Right renal pelvis (tissue), 4 donors: ENCODE results near the gene IWS1. TPM values are rescaled to one million over a fixed set of nuclear protein-coding genes. Genes with fewer than 3 reads are reported as not detected.
"Not testable (repeated sequence)": the region's sequence is repeated elsewhere in the genome, so short reads cannot be mapped to it uniquely, and the experiment has no call there.

Experiments used
- DNase-seq, 4 donors: peaks; one replicate each; pipeline ENCODE4 v3.0.0-alpha.2; 2013; ENCODE audit warnings: low read depth in 4 of 4, low spot score in 3 of 4, missing footprints in 1 of 4
- polyA plus RNA-seq, 4 donors: library from polyadenylated mRNA; unstranded; fragments of 120-200 nt; gene quantifications; one replicate each; pipeline ENCODE4 v1.2.1, GENCODE V29; 2013; ENCODE audit not compliant: insufficient read length in 4 of 4

IWS1 gene
- polyA plus RNA-seq, 4 donors: 58.6 to 68.2 (median 64.3) TPM

DNA sequence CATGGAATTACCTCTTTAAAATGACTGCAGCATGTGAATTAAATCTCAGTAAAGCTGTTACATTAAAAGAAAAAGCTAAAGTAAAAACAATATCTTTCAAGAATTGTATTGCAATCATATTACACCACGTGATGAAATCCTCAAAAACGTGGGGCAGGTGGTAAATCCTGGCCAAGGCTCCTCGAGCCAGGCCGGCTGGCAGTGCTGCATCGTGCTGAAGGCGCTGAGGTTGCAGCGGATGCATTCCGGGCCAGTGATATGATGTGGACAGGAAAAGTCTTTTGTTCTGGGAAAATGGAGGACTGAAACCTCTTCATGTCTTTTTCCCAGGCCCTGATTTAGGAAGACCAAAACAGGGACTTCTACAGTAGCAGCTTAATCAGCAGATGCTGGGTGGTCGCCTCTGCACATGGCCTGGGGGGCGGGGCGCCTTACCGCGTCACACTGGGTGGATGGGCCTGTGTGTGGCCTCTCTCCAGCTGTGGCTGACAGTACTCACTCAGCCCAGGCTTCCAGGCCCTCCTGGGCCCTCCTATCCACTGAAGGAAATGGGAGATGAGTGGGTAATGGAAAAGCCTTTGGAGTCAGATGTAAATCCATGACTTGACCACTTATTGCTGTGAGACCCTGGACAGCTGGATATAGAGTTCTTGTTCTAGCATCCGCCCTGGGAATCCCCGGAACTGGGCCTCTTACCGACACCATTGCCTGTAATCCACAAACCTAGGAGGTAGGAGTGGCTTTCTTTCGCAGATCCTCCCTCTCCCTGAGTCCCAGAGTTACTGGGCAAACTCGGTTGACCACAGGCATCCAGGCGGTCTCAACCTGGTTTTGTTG is 62.9 kb downstream of the IWS1 start:
- no peak for DNase-seq

DNA sequence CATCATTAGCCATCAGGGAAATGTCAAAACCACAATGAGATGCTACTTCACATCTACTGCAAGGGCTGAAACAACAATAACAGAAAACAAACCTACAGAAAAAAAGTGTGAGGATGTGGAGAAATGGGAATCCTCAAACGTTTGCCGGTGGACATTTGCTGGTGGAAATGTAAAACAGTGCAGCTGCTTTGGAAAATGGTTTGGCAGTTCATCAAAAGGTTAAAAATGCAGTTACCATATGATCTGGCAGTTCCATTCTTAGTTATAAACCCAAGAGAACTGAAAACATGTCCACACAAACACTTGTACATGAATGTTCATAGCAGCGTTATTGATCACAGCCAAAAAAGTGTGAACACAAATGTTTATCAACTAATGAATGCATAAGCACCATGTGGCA is 63.8 kb downstream of the IWS1 start:
- no peak for DNase-seq

DNA sequence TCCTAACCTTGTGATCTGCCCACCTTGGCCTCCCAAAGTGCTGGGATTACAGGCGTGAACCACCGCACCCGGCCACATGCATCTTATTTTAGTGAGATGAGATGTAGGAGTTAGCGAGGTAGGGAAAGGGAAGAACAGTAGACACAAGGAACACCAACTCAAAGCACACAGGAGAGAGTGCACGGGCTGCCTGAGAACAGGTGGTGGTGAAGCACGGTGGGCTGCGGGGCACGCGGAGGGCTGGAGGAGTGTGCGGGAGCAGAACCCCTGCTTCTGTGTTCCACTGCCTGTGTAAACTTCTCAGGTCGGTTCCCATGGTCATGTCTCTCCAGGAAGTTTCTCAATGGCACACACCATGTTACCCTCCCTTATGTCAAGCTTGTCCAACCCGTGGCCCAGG is 69.3 kb downstream of the IWS1 start:
- DNase-seq: no peak

DNA sequence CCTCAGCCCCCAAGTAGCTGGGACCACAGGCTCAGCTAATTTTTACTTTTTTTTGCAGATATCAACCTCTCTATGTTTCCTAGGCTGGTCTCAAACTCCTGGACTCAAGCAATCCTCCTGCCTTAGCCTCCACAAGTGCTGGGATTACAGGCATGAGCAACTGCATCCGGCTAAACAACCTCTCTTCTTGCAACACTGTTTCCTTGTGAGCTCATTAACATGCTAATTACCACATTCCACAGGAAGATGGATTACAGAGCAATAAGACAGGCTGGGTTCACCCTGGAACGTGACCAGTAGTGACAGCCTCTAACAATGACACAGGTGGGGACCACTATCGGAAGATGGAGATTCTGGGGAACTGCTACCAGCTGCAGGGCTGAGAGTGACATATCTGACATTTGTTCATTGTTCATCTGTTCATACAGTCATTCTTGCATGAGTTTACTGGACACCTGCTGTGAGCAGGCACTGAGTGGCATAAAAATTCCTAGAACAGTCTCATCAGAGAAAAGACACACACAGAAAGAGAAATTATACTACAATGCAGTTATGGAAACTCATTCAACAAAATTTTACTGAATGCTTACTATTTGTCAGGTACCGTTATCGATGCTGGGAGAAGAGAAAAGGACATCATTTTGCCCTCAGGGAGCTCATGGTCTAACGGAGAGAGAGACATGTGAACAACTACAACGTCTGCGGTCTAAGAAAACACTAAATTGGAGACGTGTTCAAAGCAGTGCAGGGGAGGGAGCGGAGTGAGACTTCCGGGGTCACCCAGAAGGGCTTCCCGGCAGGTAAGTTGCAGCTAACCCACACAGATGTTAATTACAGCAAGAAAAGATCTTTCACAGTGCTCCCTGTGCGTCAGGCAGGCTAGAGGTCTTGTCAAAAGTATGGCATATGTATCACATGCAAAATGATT is 70.5 kb downstream of the IWS1 start:
- no peak for DNase-seq

DNA sequence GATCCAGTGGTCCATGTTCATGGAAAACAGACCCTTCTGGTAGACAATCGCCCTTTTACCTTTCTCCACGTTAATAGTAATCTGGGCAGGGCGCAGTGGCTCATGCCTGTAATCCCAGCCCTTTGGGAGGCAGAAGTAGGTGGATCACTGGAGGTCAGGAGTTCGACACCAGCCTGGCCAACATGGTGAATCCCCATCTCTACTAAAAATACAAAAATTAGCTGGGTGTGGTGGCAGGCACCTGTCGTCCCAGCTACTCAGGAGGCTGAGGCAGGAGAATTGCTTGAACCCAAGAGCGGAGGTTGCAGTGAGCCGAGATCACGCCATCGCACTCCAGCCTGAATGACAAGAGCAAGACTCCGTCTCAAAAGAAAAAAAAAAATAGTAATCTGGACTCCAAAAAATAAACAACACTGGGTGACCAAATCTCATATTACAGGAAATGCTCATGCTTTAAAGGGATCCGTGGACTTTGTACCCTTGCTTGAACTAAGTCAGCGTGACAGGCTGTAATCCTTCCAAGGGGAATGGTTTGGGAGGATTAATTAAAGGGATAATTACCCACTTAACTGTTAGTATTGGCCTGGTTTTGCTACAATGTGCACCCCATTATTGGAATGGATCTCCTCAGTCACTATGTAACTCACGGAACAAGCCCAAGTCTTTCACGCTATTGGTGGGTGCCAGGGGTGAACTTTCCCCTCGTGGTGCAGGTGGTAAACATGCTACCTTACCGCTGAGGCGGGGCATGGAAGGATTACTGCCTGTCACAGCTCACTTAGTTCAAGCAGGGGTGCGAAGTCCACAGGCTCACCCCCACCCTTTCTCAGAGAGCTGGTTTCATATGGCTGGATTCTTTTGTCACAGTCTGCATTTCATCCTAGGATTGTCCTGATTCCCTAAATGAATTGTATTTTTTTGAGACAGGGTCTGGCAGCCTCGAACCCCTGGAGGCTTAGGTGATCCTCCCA is 71.4 kb downstream of the IWS1 start:
- peak in 2 of 4 donors; percentile 46 to 52 for DNase-seq

DNA sequence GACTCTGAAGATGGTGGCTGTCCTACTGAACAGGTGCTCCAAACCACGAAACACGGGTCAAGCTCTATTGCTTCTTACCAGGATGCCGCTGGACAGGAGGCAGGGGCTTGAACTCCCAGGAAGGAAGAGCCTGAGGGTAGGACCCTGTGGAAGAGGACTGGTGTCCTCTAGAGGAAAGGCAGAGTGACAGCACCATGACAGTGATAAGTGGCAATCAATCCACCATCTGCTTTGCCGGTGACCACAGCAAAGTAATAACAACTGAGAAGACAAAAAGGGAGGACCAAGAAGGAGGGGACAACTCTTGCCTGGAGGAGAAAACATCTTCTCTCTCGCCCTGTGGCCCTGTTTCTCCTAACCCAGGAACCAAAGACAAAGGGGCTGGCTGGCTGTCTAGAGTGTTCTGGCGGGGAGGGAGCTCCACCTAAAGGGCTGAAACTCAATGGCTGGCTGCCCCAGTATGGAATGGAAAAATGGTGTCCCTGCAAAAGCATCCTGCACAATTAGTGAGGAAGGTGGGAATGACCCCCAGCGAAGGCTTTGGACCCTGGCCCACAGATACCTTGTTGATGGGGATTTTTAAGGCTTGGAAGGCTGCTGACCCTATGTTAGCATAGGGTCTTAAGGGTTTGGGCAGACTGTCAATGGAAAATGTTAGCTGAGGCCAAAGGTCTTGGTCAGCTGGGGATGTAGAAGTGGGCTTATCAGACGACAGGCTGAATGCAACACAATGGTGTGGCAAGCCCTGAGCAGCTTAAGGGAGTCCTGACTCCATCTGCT is 72.7 kb downstream of the IWS1 start:
- DNase-seq: no peak

DNA sequence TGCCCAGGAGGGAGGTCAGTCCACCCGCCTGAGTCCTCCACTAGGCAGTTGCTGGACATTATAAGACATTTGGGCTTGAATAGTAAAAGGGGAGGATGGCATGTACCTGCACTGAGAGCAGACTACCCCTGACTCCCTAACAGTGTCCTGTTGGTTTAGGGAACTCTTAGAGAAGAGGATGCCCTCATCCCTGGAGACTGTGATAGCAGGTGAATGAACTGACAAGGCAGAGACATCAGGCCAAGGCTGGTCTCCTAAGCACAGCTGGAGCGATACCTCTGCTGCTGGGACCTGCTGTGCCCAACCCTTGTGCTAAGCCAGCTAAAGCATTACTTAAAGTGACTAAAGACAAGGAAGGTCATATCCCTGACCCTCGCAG is 73.3 kb downstream of the IWS1 start:
- DNase-seq: no peak

DNA sequence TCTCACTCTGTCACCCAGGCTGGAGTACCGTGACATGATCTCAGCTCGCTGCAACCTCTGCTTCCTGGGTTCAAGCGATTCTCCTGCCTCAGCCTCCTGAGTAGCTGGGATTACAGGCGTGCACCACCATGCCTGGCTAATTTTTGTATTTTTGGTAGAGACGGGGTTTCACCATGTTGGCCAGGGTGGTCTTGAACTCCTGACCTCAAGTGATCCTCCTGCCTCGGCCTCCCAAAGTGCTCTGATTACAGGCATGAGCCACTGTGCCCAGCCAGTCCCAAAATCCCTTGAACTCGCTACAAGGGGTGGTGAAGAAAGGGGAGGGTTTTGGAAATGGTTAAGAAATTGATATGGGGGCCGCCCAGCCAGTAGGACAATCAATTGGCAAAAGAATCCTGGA is 73.9 kb downstream of the IWS1 start:
- DNase-seq: not testable (repeated sequence)

DNA sequence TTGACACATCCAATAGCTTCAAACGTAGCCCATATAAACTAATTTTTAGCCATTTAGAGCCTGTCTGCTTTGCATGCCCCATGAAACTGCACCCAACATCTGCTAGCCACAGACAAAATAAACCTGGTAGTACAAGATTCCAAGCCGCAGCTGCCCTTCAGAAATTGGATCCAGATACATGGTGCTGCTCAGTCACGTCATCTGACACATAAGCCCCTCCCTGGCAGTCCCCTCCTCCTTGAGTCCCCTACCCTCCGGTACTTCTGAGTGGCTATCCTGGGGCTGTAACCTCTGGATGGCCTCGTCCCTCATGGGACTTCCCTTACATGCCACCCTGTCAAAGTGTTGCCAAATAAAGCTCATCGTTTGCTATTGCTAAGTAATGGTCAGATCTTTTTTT is 74.3 kb downstream of the IWS1 start:
- DNase-seq: no peak

DNA sequence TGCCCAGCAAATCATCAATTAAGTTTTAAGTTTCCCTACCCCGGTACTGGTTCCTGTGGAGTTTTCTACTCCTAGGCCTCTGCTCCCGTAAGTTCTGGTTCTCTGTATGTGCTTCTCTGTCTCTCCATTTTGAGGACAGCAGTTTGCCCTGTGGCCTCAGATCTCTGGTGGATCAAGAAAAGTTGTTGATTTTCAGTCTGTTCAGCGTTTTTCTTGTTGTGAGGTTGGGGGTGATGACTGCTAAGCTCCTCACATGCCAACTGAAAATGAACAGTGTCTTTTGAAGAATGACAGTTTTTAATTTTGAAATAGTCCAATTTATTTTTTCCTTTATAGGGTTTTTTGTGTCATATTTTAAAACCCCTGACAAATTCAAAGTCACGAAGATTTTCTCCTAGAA is 76.4 kb downstream of the IWS1 start:
- no peak for DNase-seq

DNA sequence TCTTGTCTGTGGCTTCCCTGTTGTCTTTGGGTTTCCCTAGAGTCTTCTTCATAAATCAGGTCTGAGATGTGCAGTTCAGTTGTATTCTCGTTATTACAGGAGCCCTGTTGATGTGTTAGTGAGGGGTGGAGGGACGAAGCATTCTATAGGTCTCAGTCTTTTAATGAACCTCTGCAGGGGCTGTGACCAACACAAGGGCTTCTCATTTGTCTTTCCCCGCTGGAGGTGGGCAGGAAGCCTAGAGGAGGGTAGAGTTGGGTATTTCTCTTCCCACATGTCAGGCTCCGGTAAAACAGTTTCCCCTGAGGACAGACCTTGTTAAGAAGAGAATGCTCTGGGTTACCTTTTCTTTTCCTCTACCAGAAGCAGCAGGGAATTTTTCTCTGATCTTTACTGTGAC is 76.9 kb downstream of the IWS1 start:
- DNase-seq: no peak

DNA sequence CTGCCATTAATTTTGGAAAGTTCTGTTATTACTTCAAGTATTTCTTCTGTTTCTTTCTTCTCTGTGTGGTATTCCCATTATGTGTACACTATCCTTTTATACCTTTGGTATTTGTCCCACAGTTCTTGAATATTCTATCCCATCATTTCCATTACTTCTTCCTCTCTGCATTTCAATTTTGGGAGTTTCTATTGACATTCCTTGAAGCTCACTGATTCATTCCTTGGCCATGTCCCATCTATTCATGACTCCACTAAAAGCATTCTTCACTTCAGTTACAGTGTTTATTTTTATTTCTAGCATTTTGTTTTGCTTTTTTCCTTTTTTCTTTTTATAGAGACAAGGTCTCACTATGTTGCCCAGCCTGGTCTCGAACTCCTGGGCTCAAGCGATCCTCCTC is 77.8 kb downstream of the IWS1 start:
- no peak for DNase-seq

DNA sequence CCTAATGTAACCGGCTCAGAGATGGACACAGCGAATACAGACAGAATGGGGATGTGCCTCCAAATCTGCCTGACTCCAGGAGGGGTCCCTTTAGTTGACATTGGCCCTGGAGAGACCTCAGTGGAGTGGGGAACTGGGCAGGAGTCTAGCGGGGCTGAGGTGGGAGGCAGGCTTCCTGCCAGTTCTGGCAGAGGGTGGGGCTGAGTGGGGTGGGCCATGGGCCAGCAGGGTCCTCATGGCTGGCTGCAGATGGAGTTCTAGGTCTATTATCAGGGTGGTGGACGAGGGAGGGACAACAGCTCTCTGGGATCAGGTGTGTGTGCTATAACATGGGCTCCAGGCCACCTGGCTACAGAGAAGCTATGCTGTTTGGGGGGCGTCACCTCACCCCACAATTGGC is 86.9 kb downstream of the IWS1 start:
- DNase-seq: no peak

DNA sequence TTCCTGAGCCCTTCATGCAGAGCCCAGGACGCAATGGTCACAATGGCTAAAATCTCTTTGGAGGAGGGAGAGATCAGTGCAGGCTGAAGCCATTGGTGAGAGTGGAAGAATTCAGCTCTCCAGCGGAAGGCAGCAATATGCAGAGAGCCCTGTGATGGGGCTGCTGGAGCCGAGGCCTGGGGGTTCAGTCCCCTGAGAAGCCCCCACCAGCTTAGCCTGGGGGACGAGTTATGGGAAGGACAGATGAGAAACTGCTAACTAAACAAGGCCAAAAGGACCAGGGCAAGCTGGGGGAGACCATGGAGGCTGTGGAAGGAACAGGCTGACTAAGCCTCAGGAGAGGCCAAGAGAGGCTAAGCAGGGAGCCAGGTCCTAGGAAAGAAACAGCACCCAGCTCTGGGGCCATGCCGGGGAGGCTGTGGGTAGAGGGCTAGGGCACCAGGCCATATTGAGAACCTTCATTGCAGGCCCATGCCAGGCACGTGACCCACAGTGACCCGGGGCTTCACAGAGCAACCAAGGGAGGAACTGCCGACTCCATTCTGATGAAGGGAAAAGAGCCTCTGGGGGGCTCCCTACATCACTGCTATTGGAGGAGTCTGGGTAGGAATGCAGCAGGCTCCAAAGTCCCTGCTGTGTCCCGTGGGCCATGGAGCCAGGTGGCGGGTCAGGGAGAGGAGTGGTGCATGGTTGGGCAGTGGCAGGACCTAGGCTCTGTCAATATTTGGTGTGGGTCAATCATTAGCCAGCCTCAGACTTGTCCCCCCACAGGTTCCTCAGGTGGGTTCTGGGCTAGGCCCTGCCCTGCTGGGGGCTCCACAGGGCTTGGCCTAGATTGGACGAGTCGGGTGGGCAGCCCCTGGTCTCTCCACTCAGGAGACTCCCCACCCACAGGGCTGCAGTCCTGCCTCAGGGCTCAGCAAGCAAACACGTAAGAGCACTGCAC is 88.2 kb downstream of the IWS1 start:
- no peak for DNase-seq

DNA sequence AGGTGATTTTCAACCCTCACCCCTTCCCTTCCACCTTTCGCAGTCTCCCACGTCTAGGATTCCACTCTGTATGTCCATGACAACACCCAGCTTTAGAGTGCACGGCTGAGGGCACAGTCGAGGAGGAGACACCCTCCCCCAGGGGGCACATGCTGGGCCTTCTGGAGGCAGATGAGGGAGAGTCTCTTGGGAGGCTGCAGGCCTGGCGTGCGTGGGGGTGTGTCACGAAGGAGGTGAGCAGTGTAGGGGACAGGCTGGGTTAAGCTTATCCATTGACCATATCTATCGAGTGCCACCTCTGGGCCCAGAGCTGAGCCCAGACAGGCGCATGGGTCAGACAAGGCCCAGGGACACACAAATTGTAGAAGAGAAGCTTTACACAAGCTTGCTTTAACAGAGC is 89.2 kb downstream of the IWS1 start:
- no peak for DNase-seq

DNA sequence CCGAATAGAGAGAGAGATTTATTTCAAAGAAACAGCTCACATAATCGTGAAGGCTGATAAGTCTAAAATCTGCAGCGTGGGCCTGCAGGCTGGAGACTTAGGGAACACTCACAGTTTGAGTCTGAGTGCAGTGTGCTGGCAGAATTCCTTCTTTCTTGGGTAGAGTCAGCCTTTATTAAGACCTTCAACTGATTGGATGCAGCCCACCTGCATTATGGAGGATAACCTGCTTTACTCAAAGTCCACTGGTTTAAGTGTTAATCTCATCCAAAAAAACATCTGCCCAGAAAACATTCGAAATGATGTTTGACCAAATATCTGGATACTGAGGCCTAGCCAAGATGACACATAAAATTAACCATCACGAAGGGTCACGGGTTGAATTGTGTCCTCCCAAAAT is 91.8 kb downstream of the IWS1 start:
- DNase-seq: no peak

DNA sequence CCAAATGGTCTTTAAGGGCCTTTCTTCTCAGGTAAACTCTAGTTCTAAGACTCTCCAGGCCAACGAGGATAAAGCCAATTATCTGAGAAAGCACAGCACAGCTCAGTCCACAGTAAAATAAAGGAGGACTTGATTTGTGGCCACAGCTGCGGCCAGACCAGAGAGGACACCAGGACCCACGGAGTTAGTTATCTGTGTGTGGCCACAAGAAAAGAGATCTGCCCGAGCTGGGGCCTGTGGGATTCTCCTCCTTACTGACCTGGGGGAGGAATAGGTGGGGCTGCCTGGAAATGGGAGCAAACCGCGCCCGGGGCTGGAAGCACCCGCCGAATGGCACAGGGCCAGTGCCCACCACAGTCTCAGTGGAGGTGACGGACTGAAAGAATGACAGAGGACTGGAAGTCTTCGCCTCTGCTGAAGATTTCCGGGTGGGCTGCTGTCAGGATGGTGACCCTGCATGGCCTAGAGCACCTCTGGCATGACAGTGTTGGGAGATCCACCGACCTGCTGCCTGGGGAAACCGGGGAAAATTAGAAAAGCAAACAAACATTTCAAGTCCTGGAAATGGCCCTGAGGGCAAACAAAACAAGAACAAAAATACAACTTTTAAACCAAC is 94.8 kb downstream of the IWS1 start:
- DNase-seq: no peak
